ENCODE results near the gene SLC44A5. TPM values are rescaled to one million over a fixed set of nuclear protein-coding genes. Genes with fewer than 3 reads are reported as not detected.

SLC44A5 gene
- total and polyA plus RNA-seq, 2 experiments from 2014 or later: 3.3 to 11.7 TPM

- TF ChIP-seq ZNF462 (CRISPR knock-in tag; IDR thresholded peaks at IDR 0.05) (no peak), NANOG (IDR thresholded peaks at IDR 0.05; ENCODE audit: borderline replicate concordance) (no peak), STAT1 (IDR thresholded peaks at IDR 0.05; ENCODE audit: unreplicated experiment) (no peak)
Measured at GRCh38 chr1:75521658-75522057, 89.3 kb downstream of the SLC44A5 start (continued).

GRCh38 chr1:75520862-75521475 is 89.9 kb downstream of the SLC44A5 start:
- Histone ChIP-seq H3K9me2 (ENCODE audit: insufficient read depth) (no peaks in the 10 kb centered on the region), H3F3A (replicated peaks; ENCODE audit: low read depth) (no peaks in the 10 kb centered on the region), H3K27ac (ENCODE audit: low read depth) (no peak overlapping the region), H3K36me3 (ENCODE audit: insufficient read depth) (no peaks in the 10 kb centered on the region), H4K20me1 (replicated peaks; ENCODE audit: insufficient read depth) (no peaks in the 10 kb centered on the region), H3K4me1 (ENCODE audit: insufficient read depth) (peaks cover 5% of the 10 kb centered on the region; the same call in 1 of the 2 replicates), H2AFZ (no peak overlapping the region), H3K4me2 (no peak overlapping the region), H3K79me2 (replicated peaks; ENCODE audit: insufficient read depth) (no peaks in the 10 kb centered on the region), H3K27me3 (ENCODE audit: insufficient read depth) (no peaks in the 10 kb centered on the region), H3K4me3 (no peak overlapping the region)
- H3K9me3 Mint-ChIP-seq: no peaks in the 10 kb centered on the region
- H3K4me3 Mint-ChIP-seq: no peak overlapping the region
- H3K27ac Mint-ChIP-seq: peak overlapping the region; percentile 3; the same call in 1 of the 2 replicates
- no peak for ATAC-seq
- DNase-seq (ENCODE audit: low spot score): no peak
- peaks cover under 1% of the 10 kb centered on the region for H3K27me3 Mint-ChIP-seq (ENCODE audit: insufficient read depth, low read depth, poor library complexity)
- H3K36me3 Mint-ChIP-seq (ENCODE audit: low read depth): no peaks in the 10 kb centered on the region
- H3K4me1 Mint-ChIP-seq: peaks cover 10% of the 10 kb centered on the region; the same call in 2 of the 3 replicates
- TF ChIP-seq ZNF114 (CRISPR knock-in tag; IDR thresholded peaks at IDR 0.05): no peak
- TF ChIP-seq STAT1 (IDR thresholded peaks at IDR 0.05; ENCODE audit: unreplicated experiment): no peak
- no peak for TF ChIP-seq ZNF462 (CRISPR knock-in tag; IDR thresholded peaks at IDR 0.05)
- TF ChIP-seq EZH2phosphoT487 (IDR thresholded peaks at IDR 0.05; ENCODE audit: unreplicated experiment): no peak
- TF ChIP-seq JUNB (IDR thresholded peaks at IDR 0.05; ENCODE audit: unreplicated experiment): no peak
- TF ChIP-seq, protein P1, sequence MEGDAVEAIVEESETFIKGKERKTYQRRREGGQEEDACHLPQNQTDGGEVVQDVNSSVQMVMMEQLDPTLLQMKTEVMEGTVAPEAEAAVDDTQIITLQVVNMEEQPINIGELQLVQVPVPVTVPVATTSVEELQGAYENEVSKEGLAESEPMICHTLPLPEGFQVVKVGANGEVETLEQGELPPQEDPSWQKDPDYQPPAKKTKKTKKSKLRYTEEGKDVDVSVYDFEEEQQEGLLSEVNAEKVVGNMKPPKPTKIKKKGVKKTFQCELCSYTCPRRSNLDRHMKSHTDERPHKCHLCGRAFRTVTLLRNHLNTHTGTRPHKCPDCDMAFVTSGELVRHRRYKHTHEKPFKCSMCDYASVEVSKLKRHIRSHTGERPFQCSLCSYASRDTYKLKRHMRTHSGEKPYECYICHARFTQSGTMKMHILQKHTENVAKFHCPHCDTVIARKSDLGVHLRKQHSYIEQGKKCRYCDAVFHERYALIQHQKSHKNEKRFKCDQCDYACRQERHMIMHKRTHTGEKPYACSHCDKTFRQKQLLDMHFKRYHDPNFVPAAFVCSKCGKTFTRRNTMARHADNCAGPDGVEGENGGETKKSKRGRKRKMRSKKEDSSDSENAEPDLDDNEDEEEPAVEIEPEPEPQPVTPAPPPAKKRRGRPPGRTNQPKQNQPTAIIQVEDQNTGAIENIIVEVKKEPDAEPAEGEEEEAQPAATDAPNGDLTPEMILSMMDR (conservative IDR thresholded peaks at IDR 0.05; ENCODE audit: low read depth in 2 of 2): no peak
